ENCODE data around the gene NEK9. TPM values are rescaled to one million over a fixed set of nuclear protein-coding genes. Genes with fewer than 3 reads are reported as not detected.

Gene NEK9
- total RNA-seq, 1 donor from 2014 or later = 25.9 TPM

DNA sequence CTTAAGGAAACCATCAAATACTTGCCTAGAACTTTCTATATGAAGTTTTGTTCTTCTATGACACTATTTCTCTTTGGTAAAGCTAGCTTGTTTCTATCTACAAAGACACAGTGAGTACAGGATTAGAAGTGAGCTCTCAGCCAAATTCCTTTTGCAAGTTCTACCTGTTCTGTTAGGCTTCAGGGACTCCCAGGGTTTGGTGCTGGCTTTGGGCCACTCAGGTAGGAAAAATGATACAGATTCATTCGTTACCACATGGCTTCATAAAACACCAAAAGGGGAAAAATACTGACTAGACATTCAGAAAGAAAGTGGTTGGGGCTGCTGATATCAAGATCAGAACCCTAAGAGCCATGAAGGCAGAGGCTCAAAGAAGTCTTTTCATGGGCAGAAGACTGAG lies 43.6 kb downstream of the NEK9 start:
- H3K4me3 ChIP-seq = no peak overlapping the region
- no peaks in the 10 kb centered on the region for H3K9me3 Mint-ChIP-seq
- no peak for TF ChIP-seq EZH2 (IDR thresholded peaks at IDR 0.05)
- TF ChIP-seq EZH2phosphoT487 (IDR thresholded peaks at IDR 0.05) = no peak
- TF ChIP-seq, protein P1, sequence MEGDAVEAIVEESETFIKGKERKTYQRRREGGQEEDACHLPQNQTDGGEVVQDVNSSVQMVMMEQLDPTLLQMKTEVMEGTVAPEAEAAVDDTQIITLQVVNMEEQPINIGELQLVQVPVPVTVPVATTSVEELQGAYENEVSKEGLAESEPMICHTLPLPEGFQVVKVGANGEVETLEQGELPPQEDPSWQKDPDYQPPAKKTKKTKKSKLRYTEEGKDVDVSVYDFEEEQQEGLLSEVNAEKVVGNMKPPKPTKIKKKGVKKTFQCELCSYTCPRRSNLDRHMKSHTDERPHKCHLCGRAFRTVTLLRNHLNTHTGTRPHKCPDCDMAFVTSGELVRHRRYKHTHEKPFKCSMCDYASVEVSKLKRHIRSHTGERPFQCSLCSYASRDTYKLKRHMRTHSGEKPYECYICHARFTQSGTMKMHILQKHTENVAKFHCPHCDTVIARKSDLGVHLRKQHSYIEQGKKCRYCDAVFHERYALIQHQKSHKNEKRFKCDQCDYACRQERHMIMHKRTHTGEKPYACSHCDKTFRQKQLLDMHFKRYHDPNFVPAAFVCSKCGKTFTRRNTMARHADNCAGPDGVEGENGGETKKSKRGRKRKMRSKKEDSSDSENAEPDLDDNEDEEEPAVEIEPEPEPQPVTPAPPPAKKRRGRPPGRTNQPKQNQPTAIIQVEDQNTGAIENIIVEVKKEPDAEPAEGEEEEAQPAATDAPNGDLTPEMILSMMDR (IDR thresholded peaks at IDR 0.05) = no peak
- H3K79me2 ChIP-seq (ENCODE audit: low read depth) = no peaks in the 10 kb centered on the region
- H3K36me3 Mint-ChIP-seq = peaks cover 22% of the 10 kb centered on the region
- no peak overlapping the region for H3K27ac Mint-ChIP-seq
- no peak overlapping the region for H3K27ac ChIP-seq
- H3K4me2 ChIP-seq = no peak overlapping the region
- DNase-seq (ENCODE audit: low spot score) = no peak
- H3K36me3 ChIP-seq = no peaks in the 10 kb centered on the region
- H3K9ac ChIP-seq = no peak overlapping the region
- H3K4me1 Mint-ChIP-seq = no peaks in the 10 kb centered on the region
- H3K4me1 ChIP-seq = no peaks in the 10 kb centered on the region
- H3K27me3 ChIP-seq = no peaks in the 10 kb centered on the region
- H3K9me3 ChIP-seq (ENCODE audit: low read depth) = no peaks in the 10 kb centered on the region
- no peaks in the 10 kb centered on the region for H4K20me1 ChIP-seq (ENCODE audit: low read depth)
- no peak overlapping the region for H2AFZ ChIP-seq (replicated peaks)
- peaks cover 2% of the 10 kb centered on the region for H3K27me3 Mint-ChIP-seq (ENCODE audit: insufficient read depth, low read depth)
- no peaks in the 10 kb centered on the region for H3F3A ChIP-seq (ENCODE audit: low read depth)
- H3K4me3 Mint-ChIP-seq = no peak overlapping the region

DNA sequence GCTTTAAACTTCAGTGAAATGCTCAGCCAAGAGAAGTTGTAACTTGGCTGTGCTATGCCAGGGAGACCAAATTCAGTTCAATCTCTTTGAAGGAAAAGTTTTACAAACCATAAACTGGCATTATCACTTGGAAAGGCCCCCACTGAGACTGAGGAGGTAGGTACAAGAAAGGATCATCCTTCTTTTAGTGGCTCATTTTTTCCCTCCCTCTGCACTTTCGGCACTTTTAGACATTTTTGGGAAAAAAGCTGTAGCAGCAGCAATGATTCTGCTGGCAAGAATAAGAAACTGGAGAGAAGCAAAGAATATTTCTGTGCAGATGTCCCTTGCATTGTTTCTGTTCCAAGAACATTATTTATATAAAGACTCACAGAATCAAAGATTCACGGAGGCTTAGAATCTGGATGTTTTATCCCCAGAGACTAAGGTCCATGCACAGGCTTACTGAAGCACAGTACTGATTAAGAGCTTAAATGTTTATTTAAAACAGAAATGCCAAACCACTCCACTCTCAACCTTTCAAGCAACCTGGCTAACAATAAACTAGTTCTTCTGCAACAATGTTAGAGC lies 45.1 kb downstream of the NEK9 start:
- H3F3A ChIP-seq (ENCODE audit: low read depth) = no peaks in the 10 kb centered on the region
- H3K9me3 Mint-ChIP-seq = no peaks in the 10 kb centered on the region
- H3K36me3 Mint-ChIP-seq = peaks cover 13% of the 10 kb centered on the region
- H3K4me2 ChIP-seq = no peak overlapping the region
- no peak overlapping the region for H3K4me3 Mint-ChIP-seq
- DNase-seq (ENCODE audit: low spot score) = no peak
- H3K27me3 ChIP-seq = no peaks in the 10 kb centered on the region
- no peak overlapping the region for H3K27ac Mint-ChIP-seq
- H3K4me1 ChIP-seq = no peaks in the 10 kb centered on the region
- TF ChIP-seq, protein P1 (IDR thresholded peaks at IDR 0.05) = no peak
- TF ChIP-seq EZH2 (IDR thresholded peaks at IDR 0.05) (no peak), EZH2phosphoT487 (IDR thresholded peaks at IDR 0.05) (no peak)
- no peaks in the 10 kb centered on the region for H3K79me2 ChIP-seq (ENCODE audit: low read depth)
- no peak overlapping the region for H3K4me3 ChIP-seq
- H3K36me3 ChIP-seq = no peaks in the 10 kb centered on the region
- H3K4me1 Mint-ChIP-seq = no peaks in the 10 kb centered on the region
- H2AFZ ChIP-seq (replicated peaks) = no peak overlapping the region
- H3K27me3 Mint-ChIP-seq (ENCODE audit: insufficient read depth, low read depth) = peaks cover 2% of the 10 kb centered on the region
- H4K20me1 ChIP-seq (ENCODE audit: low read depth) = no peaks in the 10 kb centered on the region
- H3K9me3 ChIP-seq (ENCODE audit: low read depth) = no peaks in the 10 kb centered on the region
- H3K27ac ChIP-seq = no peak overlapping the region
- no peak overlapping the region for H3K9ac ChIP-seq

DNA sequence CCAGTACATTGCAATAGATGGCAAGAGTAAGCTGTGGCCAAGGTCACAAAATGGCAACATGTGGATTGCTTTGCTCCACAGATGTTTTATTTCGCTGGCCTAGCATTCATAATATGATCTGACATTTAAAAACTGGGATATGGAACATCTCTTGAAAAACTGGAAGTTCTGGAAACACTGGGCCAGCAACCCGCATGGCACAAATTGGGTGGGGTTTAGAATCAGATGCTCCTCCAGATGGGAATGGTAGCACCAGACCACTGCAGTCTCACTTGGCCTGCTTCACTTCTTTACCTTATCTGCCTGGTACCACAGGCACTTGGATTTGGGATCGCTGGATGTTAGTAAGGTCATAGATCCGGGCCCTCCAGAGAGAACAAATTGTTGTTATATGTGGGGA lies 47.3 kb downstream of the NEK9 start:
- Histone ChIP-seq H3K9ac (no peak overlapping the region), H3K36me3 (no peaks in the 10 kb centered on the region), H3K79me2 (ENCODE audit: low read depth) (no peaks in the 10 kb centered on the region), H3K9me3 (ENCODE audit: low read depth) (no peaks in the 10 kb centered on the region), H3K27ac (no peak overlapping the region), H3K4me1 (no peaks in the 10 kb centered on the region), H4K20me1 (ENCODE audit: low read depth) (no peaks in the 10 kb centered on the region), H3K27me3 (no peaks in the 10 kb centered on the region), H3K4me3 (no peak overlapping the region), H2AFZ (replicated peaks) (no peak overlapping the region), H3K4me2 (no peak overlapping the region), H3F3A (ENCODE audit: low read depth) (no peaks in the 10 kb centered on the region)
- no peak overlapping the region for H3K27ac Mint-ChIP-seq
- TF ChIP-seq EZH2 (IDR thresholded peaks at IDR 0.05) (no peak), EZH2phosphoT487 (IDR thresholded peaks at IDR 0.05) (no peak)
- TF ChIP-seq, protein P1 (IDR thresholded peaks at IDR 0.05) = no peak
- DNase-seq (ENCODE audit: low spot score) = no peak
- peaks cover 2% of the 10 kb centered on the region for H3K27me3 Mint-ChIP-seq (ENCODE audit: insufficient read depth, low read depth)
- H3K9me3 Mint-ChIP-seq = no peaks in the 10 kb centered on the region
- H3K4me3 Mint-ChIP-seq = no peak overlapping the region
- peaks cover 7% of the 10 kb centered on the region for H3K36me3 Mint-ChIP-seq
- no peaks in the 10 kb centered on the region for H3K4me1 Mint-ChIP-seq

Measured in neural progenitor cell (in vitro differentiated cells).